ENCODE data around the gene SHMT2.
A peak's percentile ranks its signal among the peaks of the same experiment; 100 is the strongest.
"Not testable (repeated sequence)": the region's sequence is repeated elsewhere in the genome, so short reads cannot be mapped to it uniquely, and the experiment has no call there.

SHMT2 gene

GRCh38 chr12:57272337-57273151 lies 43.0 kb downstream of the SHMT2 start:
- no peak for DNase-seq

GRCh38 chr12:57273516-57273915 lies 44.0 kb downstream of the SHMT2 start:
- DNase-seq, result no peak

GRCh38 chr12:57276233-57276632 lies 46.7 kb downstream of the SHMT2 start:
- not testable (repeated sequence) for DNase-seq

- peak; percentile 45 for DNase-seq
Observed at GRCh38 chr12:57276935-57277563, 47.5 kb downstream of the SHMT2 start.

- DNase-seq, result no peak
Observed at GRCh38 chr12:57278465-57279381, 49.2 kb downstream of the SHMT2 start.

GRCh38 chr12:57280211-57281062 lies 50.9 kb downstream of the SHMT2 start:
- DNase-seq, result peak; percentile 78

GRCh38 chr12:57282073-57282472 lies 52.6 kb downstream of the SHMT2 start:
- not testable (repeated sequence) for DNase-seq

All from stimulated activated CD8-positive, alpha-beta memory T cell treated with anti-CD3 and anti-CD28 coated beads, Interleukin-4, amount 100 ng/mL, for 48 hours (primary cell).